Stimulated activated CD4-positive, alpha-beta T cell treated with anti-CD3 and anti-CD28 coated beads, Interleukin-2, amount 100 ng/mL, for 48 hours (primary cell): Measurements from ENCODE around the gene ANKRD55.
"Not testable (repeated sequence)": the region's sequence is repeated elsewhere in the genome, so short reads cannot be mapped to it uniquely, and the experiment has no call there.

Experiments
- DNase-seq, 2 donors: peaks; one replicate each; pipeline ENCODE4 v3.0.0-alpha.2; 2020

ANKRD55 gene

GRCh38 chr5:56142614-56143372, 90.3 kb downstream of the ANKRD55 start:
- no peak for DNase-seq

DNA sequence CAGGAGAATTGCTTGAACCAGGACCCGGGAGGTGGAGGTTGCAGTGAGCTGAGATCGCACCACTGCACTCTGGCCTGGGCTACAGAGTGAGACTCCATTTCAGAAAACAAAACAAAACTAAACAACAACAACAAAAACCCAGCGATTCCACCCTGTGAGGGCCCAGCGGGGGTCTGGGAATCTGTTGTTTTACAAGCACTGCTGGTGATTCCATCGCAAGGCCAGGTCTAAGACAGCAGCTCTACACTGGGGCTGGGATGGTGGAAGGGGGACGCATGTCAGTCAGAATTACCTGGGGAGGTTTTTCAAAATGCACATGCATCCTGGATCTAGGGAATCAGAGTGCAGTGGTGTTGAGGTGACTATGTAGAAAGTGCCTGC, 90.9 kb downstream of the ANKRD55 start:
- no peak for DNase-seq

DNA sequence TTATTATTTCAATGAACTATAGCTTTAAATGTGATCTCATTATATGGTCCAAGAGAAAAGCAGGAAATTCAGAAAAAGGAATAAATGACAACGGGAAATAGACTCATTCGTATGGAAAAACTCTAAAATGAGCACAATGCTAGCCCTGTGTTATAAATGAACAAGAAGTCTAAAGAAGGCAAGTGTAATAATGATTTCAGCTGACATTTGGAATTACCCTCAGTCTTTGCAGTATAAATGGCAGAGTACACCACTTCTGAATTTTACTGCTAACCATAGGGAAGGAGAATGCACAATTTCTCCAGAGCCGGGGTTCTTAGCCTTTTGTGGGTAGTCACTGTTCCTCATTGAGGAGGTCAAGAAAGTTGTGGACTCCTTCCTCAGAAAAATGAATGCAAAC, 93.1 kb downstream of the ANKRD55 start:
- no peak for DNase-seq

DNA sequence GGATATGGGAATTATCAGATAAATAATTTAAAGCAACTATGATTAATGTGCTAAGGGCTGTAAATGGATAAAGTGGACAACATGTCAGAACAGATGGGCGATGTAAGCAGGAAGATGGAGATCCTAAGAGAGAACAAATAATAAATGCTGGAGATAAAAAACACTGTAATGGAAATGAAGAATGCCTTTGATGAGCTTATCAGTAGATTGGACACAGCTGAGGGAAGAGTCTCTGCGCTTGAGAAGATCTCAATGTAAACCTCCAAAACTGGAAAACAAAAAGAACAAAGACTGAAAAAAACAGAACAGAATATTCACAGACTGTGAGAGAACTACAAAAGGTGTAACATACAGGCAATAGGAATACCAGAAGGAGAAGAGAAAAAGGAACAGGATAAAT, 102.5 kb downstream of the ANKRD55 start:
- DNase-seq: no peak

- DNase-seq: no peak
Measured at GRCh38 chr5:56129288-56129687, 103.8 kb downstream of the ANKRD55 start.

DNA sequence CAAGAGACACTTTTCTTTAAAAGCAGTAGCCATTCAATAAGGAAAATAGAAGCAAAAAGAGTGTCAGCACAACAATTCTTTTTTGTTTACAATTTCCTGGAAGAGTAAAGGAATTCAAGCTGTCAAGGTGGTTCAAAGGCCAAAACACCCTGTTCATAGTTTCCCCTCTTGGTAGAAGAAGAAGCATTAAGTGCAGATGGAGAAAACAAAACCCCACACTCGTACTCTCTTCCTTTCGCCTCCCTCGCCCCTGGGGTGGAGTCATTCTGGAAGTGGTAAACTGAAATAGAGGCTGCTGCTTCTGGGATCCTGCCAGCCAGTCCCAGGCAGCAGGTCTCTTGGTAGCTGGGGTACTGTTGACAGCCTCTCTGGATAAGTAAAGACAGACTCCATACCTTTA, 105.0 kb downstream of the ANKRD55 start:
- DNase-seq: peak in 1 of 2 donors; percentile 38

GRCh38 chr5:56126487-56127179, 106.5 kb downstream of the ANKRD55 start:
- DNase-seq: no peak

- DNase-seq: no peak
Measured at GRCh38 chr5:56123531-56124243, 109.4 kb downstream of the ANKRD55 start.

GRCh38 chr5:56122360-56122985, 110.7 kb downstream of the ANKRD55 start:
- not testable (repeated sequence) for DNase-seq

GRCh38 chr5:56119050-56119449, 114.1 kb downstream of the ANKRD55 start:
- no peak for DNase-seq

DNA sequence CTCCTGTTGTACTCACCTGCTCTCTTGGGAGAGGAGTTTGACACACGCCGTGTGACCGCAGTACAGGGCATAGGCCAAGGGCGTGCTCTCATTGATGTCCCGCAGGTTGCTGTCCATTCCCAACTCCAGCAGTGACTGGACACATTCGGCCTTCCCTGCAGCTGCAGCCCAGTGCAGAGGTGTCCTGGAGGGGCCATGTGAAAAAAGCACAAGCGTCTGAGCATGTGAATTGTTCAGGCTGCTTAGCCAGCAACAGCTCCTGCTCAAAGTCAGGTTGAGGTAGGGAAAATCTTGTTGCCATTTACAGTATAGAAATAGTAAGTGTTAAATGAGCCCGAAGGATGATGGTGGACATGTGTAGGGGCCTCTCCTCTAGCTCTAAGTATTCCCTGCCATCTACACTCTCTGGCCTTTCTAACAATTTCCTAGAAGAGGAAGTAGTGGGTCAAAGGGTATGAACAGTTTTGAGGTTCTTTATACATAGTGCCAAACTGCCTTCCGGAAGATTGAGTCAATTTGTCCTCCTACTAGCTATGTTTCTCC, 116.5 kb downstream of the ANKRD55 start:
- DNase-seq: no peak

- DNase-seq: no peak
Measured at GRCh38 chr5:56115589-56115988, 117.5 kb downstream of the ANKRD55 start.

DNA sequence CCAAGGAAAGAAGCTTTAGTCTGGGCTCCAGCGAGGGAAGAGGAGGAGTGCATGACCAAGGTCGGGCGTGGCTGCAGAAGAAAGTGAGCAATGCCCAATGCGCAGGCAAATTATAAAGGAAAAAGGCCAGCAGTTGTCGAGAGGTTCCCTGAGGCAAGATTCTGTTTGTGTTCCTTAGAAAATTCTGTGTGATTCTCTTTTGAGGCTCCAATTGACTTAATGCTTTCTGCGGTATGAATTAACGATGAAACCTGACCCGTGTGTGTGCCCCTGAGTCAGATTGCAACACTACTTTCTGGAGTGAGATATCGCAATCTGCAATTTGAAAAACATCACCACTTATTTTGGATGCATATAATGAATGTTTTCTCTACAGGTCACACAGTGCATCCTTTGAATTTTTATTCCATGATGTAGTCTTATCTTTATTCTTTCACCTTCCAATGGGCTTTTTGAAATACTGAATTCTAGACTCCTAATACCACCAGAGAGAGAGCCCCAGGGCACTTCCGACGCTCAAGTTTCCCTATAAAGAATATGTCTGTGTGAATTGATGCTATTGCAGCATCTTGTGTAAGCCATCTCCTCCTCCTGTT, 120.5 kb downstream of the ANKRD55 start:
- DNase-seq: no peak

DNA sequence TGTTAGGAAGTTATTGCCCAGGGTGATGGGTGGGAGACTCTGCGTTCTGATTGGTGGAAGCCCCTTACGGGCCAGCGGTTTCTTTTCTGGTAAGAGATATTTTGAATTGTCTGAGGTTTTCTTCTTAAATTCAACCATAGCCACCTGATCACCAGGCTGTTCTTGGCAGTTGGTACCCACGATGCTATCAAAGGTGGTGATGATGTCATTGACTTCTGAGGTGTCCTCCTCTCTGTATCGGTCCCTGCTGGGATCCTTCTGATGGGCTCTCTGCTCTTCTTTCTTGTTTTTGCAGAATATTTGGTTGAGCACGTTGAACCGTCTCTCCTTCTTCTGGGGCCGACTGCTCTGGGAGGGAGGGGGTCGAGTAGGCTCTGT, 121.7 kb downstream of the ANKRD55 start:
- DNase-seq: no peak

DNA sequence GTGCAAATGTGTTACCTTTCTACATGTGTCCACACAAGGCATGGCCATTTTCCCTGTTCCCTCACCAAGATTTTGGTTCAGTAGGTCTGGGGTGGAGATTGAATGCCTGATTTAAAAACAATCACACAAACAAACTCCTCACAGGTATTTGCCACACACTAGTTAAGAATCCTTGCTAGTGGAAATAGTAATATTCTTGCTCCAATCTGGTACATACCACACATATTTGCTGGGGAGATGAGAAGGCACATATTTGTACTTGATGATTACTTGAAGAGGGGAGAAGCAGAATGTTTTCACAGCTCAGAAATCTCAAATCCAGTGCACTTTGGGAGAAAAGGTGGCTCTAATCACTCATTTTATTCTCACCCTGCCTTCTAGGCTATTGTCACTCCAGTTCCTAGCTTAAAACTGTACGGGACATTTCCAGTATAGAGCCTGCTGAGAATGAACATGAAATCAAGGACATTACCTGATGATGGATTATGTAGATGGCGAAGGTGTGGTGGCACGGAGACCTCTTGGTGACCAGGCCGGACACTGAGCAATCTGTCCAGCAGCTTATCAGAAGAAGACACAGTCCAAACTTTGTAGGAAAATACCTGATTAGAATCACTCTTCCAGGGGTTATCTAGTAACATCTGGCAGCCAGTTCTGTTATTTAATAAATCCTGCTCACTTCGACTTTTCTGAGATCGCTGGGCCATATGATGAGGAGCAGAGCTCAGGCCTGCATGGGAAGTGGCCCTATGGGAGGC, 122.3 kb downstream of the ANKRD55 start:
- DNase-seq: no peak

DNA sequence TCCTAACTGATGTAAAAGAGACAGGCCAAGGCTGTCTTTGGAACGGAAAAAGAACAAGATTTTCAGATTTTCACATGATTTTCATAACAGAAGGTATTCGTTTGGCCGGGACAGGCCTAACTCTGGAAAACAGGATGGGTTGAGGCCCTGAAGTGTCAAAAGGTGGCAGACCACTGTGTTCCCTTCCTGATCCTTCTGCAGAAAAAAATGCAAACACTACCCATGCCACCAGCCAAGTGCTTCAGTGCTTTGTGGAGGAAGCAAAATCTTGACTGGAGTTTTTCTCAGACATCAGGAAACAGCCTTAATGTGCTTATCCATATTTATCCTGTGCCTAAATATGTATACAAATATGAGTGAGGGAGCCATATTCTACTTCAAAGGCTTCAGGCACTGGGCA, 124.9 kb downstream of the ANKRD55 start:
- no peak for DNase-seq

DNA sequence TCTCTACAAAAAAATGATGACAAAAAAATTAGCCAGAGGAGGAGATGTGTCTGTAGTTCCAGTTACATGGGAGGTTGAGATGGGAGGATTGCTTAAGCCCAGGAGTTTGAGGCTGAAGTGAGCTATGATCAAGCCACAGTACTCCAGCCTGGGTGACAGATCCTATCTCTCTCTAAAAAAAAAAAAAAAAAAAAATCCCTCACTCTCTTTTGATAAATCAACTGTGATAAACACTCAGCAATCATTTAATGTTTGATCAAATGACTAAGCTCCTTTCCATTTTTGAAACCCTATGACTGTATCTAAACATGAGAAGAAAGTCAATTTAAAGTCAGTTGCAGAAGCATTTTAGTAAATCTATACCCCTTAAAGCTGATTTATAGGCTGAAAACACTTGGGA, 126.3 kb downstream of the ANKRD55 start:
- DNase-seq: no peak

DNA sequence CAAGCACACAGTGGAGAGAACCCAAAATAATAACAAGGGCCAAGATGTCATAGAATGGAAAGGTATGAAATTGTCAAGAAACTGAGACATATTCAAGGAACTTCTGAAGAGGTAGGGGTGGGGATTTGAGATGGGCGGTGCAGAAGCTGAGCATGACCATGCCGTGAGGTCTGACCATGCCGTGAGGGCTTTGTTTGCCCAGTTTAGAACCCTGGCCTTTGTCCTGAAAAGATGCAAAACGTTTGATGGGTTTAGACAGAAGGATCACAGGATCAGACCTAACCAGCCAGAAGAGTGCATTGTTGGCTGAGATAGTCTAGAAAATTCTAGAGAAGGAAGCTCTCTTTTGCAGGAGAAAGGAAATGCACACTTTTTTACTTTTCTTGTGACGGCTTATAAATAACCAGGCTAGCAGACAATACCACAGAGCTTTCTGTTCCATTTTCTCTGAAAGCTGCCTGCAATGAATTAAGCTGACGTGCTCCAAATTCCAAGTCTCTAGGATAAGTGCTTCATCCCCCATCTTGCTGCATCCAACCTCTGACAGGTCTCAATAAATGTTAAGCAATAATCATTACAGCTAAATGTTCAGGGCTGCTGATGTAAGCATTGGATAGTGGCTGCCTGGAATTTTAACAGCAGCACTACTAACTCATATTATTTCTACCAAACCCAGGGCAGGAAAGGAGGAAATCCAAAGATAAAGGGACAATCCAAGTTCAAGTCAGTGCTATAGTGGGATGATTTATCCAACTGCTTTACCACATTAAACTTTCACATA, 127.4 kb downstream of the ANKRD55 start:
- DNase-seq: no peak

- no peak for DNase-seq
Measured at GRCh38 chr5:56102889-56103288, 130.2 kb downstream of the ANKRD55 start.

DNA sequence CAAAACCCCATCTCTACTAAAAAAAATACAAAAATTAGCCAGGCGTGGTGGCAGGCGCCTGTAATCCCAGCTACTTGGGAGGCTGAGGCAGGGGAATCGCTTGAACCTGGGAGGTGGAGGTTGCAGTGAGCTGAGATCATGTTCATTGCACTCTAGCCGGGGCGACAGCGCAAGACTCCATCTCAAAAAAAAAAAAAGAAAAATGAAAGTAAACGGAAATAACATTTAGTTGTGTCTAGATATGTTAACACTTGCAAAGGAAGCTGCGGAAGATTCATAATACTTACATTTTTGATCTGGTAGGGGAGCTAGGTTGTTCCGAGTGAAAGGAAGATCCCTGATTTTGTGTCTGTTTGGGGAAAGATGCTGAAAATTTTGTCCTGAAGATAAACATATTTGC, 130.9 kb downstream of the ANKRD55 start:
- not testable (repeated sequence) for DNase-seq

DNA sequence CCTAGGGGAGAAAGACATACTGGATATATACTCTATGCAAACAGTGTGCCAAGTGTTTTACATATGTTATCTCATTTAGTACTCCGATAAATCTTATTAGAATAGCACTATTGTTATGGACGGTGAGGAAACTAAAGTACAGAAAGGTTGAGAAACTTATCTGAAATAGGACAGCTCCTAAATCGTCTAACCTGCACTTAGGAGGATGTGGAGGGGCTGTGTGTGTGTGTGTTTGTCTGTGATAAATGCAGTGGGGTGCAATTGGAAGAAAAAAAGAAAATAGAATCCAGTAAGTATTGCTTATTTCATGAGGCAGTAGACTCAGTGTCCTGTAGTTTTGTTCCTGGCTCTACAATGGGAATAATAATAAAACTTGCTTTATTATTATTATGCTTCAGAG, 131.9 kb downstream of the ANKRD55 start:
- no peak for DNase-seq
